A549 (cell line): ENCODE data around the gene MGMT.

Experiments used
- CBX2 ChIP-seq: fragments of 200-600 bp; sonication (generic); IDR thresholded peaks from 2 replicates; pipeline ENCODE4 v1.6.1; 2016; ENCODE audit warnings: low read depth, mild to moderate bottlenecking, borderline replicate concordance
- CEBPB ChIP-seq, 2 experiments: fragments of >200 bp in 1 of 2; sonication (Bioruptor Twin) in 1 of 2; formaldehyde crosslinking in 1 of 2; IDR thresholded peaks; 2 replicates each; pipeline ENCODE4 v1.6.1; 2012 to 2016
- EP300 ChIP-seq, 2 experiments: fragments of >200 bp; sonication (Bioruptor Twin); formaldehyde crosslinking; IDR thresholded peaks; 2 replicates in 1 of 2; 3 replicates in 1 of 2; pipeline ENCODE4 v1.6.1; 2016 to 2017
- HDAC2 ChIP-seq: fragments of 200-600 bp; sonication (generic); IDR thresholded peaks from 2 replicates; pipeline ENCODE4 v1.6.1; 2016
- HOXB13 ChIP-seq: fragments of 250-450 bp; sonication (Bioruptor Pico); IDR thresholded peaks from 2 replicates; pipeline ENCODE4 v1.5.0; 2020; ENCODE audit warnings: low read depth, mild to moderate bottlenecking, moderate library complexity
- MYC ChIP-seq: IDR thresholded peaks from 2 replicates; pipeline ENCODE4 v1.6.1; 2012; ENCODE audit warnings: mild to moderate bottlenecking, inconsistent platforms, low read length, improper control_type of control experiment, borderline replicate concordance
- POLR2A ChIP-seq: IDR thresholded peaks from 2 replicates; pipeline ENCODE4 v1.6.1; 2012; ENCODE audit warnings: mild to moderate bottlenecking, low read length
- TF ChIP-seq, protein P1 (sequence below): fragments of >200 bp; sonication (Bioruptor Twin); formaldehyde crosslinking; IDR thresholded peaks from 3 replicates; pipeline ENCODE4 v1.5.1; 2016
- TF ChIP-seq, protein P2 (sequence below): fragments of 200-600 bp; sonication (generic); IDR thresholded peaks from 2 replicates; pipeline ENCODE4 v1.6.1; 2016; ENCODE audit warnings: antibody characterized with exemption, mild to moderate bottlenecking, moderate library complexity

DNA sequence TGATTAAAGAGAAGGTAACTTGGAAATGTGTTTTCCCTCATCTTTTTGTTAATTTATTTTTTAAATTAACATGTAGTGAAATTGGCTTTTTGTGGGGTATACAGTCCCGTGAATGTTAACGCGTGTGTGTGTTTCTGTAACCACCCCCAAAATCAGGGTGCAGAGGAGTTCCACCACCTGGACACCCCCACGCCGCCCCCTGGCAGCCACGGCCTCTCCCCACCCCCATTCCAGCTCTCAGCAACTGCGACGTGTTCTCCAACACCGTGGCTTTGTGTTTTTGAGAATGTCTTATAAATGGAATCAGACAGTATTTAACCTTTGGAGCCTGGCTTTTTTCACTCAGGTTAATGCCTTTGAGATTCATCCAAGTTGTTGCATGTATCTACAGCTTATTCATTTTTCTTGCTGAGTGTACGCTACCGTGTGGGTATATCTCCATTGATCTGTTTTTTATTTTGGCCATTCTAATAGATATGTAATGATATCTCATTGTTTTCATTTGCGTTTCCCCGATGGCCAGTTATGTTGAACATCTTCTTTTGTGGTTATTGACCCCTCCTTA lies 278.2 kb downstream of the MGMT start:
- TF ChIP-seq CBX2 (no peak), POLR2A (no peak), HOXB13 (CRISPR knock-in tag) (no peak), HDAC2 (no peak), CEBPB (IDR thresholded peaks at IDR 0.05) (no peak), MYC (no peak), EP300 (IDR thresholded peaks at IDR 0.05) (no peak)
- TF ChIP-seq, protein P1, sequence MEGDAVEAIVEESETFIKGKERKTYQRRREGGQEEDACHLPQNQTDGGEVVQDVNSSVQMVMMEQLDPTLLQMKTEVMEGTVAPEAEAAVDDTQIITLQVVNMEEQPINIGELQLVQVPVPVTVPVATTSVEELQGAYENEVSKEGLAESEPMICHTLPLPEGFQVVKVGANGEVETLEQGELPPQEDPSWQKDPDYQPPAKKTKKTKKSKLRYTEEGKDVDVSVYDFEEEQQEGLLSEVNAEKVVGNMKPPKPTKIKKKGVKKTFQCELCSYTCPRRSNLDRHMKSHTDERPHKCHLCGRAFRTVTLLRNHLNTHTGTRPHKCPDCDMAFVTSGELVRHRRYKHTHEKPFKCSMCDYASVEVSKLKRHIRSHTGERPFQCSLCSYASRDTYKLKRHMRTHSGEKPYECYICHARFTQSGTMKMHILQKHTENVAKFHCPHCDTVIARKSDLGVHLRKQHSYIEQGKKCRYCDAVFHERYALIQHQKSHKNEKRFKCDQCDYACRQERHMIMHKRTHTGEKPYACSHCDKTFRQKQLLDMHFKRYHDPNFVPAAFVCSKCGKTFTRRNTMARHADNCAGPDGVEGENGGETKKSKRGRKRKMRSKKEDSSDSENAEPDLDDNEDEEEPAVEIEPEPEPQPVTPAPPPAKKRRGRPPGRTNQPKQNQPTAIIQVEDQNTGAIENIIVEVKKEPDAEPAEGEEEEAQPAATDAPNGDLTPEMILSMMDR, result no peak
- TF ChIP-seq, protein P2, sequence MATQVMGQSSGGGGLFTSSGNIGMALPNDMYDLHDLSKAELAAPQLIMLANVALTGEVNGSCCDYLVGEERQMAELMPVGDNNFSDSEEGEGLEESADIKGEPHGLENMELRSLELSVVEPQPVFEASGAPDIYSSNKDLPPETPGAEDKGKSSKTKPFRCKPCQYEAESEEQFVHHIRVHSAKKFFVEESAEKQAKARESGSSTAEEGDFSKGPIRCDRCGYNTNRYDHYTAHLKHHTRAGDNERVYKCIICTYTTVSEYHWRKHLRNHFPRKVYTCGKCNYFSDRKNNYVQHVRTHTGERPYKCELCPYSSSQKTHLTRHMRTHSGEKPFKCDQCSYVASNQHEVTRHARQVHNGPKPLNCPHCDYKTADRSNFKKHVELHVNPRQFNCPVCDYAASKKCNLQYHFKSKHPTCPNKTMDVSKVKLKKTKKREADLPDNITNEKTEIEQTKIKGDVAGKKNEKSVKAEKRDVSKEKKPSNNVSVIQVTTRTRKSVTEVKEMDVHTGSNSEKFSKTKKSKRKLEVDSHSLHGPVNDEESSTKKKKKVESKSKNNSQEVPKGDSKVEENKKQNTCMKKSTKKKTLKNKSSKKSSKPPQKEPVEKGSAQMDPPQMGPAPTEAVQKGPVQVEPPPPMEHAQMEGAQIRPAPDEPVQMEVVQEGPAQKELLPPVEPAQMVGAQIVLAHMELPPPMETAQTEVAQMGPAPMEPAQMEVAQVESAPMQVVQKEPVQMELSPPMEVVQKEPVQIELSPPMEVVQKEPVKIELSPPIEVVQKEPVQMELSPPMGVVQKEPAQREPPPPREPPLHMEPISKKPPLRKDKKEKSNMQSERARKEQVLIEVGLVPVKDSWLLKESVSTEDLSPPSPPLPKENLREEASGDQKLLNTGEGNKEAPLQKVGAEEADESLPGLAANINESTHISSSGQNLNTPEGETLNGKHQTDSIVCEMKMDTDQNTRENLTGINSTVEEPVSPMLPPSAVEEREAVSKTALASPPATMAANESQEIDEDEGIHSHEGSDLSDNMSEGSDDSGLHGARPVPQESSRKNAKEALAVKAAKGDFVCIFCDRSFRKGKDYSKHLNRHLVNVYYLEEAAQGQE, result no peak
